ENCODE data around the gene PLB1.

- TF ChIP-seq CTCF (IDR thresholded peaks at IDR 0.05; ENCODE audit: low read length) (no peak), EZH2phosphoT487 (IDR thresholded peaks at IDR 0.05; ENCODE audit: low read length) (no peak), EZH2 (optimal IDR thresholded peaks at IDR 0.05; ENCODE audit: low read depth, low read length) (no peak)
Measured at GRCh38 chr2:28582595-28582994, 86.7 kb downstream of the PLB1 start.

All from MM.1S (cell line).